ENCODE results near the gene GLI3.

The GLI3 gene

GRCh38 chr7:42022791-42023190 is 214.2 kb downstream of the GLI3 start:
- DNase-seq = no peak

GRCh38 chr7:42022056-42022455 is 215.0 kb downstream of the GLI3 start:
- no peak for DNase-seq

- no peak for DNase-seq
Observed at GRCh38 chr7:42021631-42022030, 215.4 kb downstream of the GLI3 start.

GRCh38 chr7:42020061-42020460 is 216.9 kb downstream of the GLI3 start:
- DNase-seq = no peak

GRCh38 chr7:42017349-42017986 is 219.5 kb downstream of the GLI3 start:
- no peak for DNase-seq

- no peak for DNase-seq
Observed at GRCh38 chr7:42016517-42016916, 220.5 kb downstream of the GLI3 start.

GRCh38 chr7:42014625-42015618 is 222.1 kb downstream of the GLI3 start:
- no peak for DNase-seq

- no peak for DNase-seq
Observed at GRCh38 chr7:42012786-42013360, 224.1 kb downstream of the GLI3 start.

GRCh38 chr7:42012313-42012712 is 224.7 kb downstream of the GLI3 start:
- DNase-seq = no peak

- DNase-seq = no peak
Observed at GRCh38 chr7:42011846-42012245, 225.2 kb downstream of the GLI3 start.

- DNase-seq = no peak
Observed at GRCh38 chr7:42010751-42011150, 226.3 kb downstream of the GLI3 start.

- no peak for DNase-seq
Observed at GRCh38 chr7:42006801-42007513, 230.1 kb downstream of the GLI3 start.

GRCh38 chr7:42002654-42003053 is 234.4 kb downstream of the GLI3 start:
- no peak for DNase-seq

GRCh38 chr7:41999736-42000283 is 237.2 kb downstream of the GLI3 start:
- no peak for DNase-seq

- no peak for DNase-seq
Observed at GRCh38 chr7:41998041-41998440, 239.0 kb downstream of the GLI3 start.

GRCh38 chr7:41997151-41997550 is 239.9 kb downstream of the GLI3 start:
- DNase-seq = no peak

- no peak for DNase-seq
Observed at GRCh38 chr7:41996381-41997035, 240.5 kb downstream of the GLI3 start.

- DNase-seq = no peak
Observed at GRCh38 chr7:41995632-41996271, 241.3 kb downstream of the GLI3 start.

- no peak for DNase-seq
Observed at GRCh38 chr7:41994746-41995110, 242.3 kb downstream of the GLI3 start.

GRCh38 chr7:41994036-41994745 is 242.8 kb downstream of the GLI3 start:
- DNase-seq = no peak

All from NCI-H2029 treated with DMSO at 0.1 percent for 48 hours (cell line).